DOHH2 (cell line): Measurements from ENCODE around the gene C16orf54.
"Not testable (repeated sequence)": the region's sequence is repeated elsewhere in the genome, so short reads cannot be mapped to it uniquely, and the experiment has no call there.

ENCODE experiments used
- EZH2phosphoT487 ChIP-seq: fragments of 200-600 bp; sonication (generic); IDR thresholded peaks from 2 replicates; pipeline ENCODE4 v1.6.1; 2017; ENCODE audit warnings: borderline replicate concordance, mild to moderate bottlenecking, antibody characterized with exemption, low read length, moderate library complexity, mixed read lengths
- TF ChIP-seq, protein P1 (sequence below): fragments of 200-600 bp; sonication (generic); IDR thresholded peaks from one replicate; pipeline ENCODE4 v1.5.1; 2014; ENCODE audit warnings: antibody characterized with exemption, mild to moderate bottlenecking, low read depth, low read length; ENCODE audit not compliant: poor library complexity, severe bottlenecking

DNA sequence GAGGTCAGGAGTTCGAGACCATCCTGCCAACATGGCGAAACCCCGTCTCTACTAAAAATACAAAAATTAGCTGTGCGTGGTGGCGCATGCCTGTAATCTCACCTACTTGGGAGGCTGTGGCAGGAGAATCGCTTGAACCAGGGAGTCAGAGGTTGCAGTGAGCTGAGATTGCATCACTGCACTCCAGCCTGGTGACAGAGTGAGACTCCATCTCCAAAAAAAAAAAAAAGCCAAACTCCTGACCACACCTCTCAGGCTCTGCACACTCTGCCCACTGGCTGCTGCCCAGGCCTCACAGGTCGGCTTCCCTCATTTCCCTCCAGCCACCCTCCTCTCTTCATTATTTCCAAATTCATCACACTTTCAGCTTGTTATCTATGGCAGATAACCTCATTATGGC lies 26.5 kb upstream of the C16orf54 start:
- TF ChIP-seq, protein P1, sequence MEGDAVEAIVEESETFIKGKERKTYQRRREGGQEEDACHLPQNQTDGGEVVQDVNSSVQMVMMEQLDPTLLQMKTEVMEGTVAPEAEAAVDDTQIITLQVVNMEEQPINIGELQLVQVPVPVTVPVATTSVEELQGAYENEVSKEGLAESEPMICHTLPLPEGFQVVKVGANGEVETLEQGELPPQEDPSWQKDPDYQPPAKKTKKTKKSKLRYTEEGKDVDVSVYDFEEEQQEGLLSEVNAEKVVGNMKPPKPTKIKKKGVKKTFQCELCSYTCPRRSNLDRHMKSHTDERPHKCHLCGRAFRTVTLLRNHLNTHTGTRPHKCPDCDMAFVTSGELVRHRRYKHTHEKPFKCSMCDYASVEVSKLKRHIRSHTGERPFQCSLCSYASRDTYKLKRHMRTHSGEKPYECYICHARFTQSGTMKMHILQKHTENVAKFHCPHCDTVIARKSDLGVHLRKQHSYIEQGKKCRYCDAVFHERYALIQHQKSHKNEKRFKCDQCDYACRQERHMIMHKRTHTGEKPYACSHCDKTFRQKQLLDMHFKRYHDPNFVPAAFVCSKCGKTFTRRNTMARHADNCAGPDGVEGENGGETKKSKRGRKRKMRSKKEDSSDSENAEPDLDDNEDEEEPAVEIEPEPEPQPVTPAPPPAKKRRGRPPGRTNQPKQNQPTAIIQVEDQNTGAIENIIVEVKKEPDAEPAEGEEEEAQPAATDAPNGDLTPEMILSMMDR: not testable (repeated sequence)
- TF ChIP-seq EZH2phosphoT487: not testable (repeated sequence)
